Measurements from ENCODE around the gene SLC35E1. TPM values are rescaled to one million over a fixed set of nuclear protein-coding genes. Genes with fewer than 3 reads are reported as not detected.
"Not testable (repeated sequence)": the region's sequence is repeated elsewhere in the genome, so short reads cannot be mapped to it uniquely, and the experiment has no call there.

SLC35E1 gene
- total RNA-seq, 1 donor from 2014 or later: 48.7 TPM

DNA sequence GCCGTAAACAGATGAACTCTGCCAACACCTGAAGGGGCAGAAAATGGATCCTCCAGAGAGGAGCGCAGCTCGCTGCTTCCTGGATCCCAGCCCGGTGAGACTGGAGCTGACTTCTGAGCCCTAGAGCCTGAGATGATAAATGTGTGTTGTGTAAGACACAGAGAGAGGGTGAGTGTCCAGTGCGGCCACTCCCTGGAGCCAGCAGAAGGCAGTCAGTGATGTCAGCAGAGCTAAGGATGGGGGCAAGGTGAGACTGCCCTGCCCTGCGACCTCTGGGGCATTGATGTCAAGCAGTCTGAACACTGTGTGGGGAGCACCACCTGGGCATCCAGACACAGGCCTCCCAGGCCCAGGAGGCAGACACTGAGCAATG lies 9.7 kb upstream of the SLC35E1 start:
- no peak for DNase-seq (ENCODE audit: low spot score)

- no peak for DNase-seq (ENCODE audit: low spot score)
Observed at GRCh38 chr19:16581145-16581970, 9.1 kb upstream of the SLC35E1 start.

DNA sequence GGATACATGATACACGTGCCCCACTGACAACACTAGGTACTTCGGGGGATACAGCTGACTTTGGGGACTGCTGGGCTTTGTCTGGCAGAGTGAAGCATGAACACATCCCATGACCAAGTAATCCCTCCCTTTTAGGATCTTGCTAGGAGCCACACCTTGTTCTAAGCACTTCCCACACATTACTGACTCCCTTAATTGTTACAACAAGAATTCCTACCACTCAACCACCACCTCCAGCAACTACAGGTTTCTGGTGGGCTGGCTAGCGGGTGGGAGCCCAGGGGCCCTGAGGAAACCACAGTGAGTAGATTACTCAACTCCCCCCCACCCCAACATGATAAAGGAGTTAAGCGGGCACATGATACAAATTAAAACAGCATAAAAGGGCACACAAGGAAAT lies 7.2 kb upstream of the SLC35E1 start:
- DNase-seq (ENCODE audit: low spot score): no peak

DNA sequence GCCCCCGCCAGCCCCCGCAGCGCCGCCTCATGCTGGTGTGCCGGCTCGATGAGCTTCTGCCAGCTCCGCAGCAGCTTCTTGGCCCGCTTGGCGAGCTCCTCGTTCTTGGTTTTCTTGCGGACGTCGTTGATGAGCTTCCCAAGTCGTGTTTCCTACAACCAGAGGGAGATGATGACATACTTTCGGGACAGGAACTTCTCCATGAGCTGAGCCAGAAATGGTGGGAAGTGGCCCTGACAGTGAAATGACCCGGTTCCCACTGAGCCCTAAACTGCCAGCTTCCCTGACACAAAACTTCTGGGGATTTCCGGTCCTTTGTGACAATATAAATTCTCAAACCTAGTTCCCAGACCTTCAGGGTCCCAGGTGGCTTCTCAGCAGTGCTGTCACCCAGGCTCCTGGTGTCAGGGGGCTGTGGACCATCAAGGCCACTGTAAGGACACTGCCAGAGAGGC lies 5.3 kb upstream of the SLC35E1 start:
- no peak for DNase-seq (ENCODE audit: low spot score)

GRCh38 chr19:16576690-16577530 lies 4.7 kb upstream of the SLC35E1 start:
- DNase-seq (ENCODE audit: low spot score): no peak

DNA sequence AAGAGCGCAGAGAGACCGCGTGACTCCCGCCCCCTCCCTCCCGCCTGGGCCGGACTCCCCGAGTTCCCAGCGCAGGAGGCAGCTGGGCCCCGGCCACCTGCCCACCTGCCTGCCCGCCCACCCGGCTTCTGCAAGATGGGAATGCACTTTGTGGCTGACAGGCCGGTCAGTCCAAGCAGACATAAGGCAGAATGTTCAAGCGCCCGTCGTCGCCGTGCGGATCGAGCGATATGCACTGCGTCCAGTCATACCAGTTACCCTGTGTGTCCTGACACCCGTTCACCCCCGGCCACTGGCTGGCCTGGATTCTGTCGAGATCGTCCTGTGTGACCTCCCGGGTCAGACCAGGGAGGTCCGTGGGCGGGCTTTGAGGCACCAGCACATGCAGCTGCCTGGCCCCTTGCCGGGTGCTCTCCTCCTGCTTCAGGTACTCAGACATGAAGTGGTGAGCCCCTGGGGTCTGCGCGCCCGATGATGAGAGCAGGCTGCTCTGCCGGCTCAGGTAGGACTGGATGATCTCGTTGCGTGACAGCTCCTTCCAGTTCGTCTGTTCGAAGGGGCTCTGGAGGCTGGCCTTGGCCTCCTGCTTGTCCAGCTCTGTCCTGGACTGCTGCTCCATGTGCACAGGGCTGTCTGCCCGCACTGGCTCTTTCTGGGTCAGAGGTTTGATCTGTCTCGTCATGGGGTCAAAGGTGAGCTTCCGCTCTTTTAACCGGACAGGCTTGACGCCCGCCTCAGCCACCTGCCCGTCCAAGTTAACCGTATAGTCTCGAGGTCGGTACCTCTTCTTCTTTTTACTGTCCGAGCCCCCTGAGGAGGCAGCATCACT lies 3.9 kb upstream of the SLC35E1 start:
- DNase-seq (ENCODE audit: low spot score): no peak

DNA sequence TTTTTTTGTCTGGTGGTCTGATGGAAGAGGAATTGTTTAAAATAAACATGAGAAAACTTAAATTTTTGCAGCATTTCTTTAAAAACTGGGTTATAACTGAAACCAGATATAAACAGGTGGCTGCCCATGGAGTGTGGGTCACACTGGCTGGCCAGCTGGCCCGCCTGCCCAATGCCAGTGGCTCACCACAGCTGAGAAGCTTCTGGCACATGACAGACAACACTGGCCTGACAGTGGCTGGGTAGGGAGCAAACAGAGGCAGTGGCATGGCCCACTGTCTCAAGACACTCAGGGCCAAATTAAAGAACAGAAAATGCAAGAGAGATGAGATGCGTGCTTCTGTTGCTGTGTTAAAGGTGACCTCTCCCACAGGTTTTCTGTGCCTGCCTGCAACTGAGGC lies 3.1 kb upstream of the SLC35E1 start:
- no peak for DNase-seq (ENCODE audit: low spot score)

GRCh38 chr19:16573925-16574324 lies 1.7 kb upstream of the SLC35E1 start:
- DNase-seq (ENCODE audit: low spot score): no peak

DNA sequence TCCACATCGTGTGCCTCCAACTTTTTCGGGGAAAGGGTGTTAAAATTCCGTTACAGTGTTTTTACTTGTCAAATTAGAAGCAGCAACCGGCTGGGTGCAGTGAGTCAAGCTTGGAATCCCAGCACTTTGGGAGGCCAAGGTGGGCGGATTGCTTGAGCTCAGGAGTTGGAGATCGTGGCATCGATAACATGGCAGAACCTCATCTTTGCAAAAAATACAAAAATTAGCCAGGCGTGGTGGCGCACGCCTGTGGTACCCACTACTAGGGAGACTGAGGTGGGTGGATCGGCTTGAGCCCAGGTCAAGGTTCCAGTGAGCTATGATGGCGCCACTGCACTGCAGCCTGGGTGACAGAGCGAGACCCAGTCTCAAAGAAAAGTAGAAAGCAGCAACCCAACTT lies 1.1 kb upstream of the SLC35E1 start:
- no peak for DNase-seq (ENCODE audit: low spot score)

GRCh38 chr19:16571822-16572331 lies 338 bp downstream of the SLC35E1 start:
- no peak for DNase-seq (ENCODE audit: low spot score)

DNA sequence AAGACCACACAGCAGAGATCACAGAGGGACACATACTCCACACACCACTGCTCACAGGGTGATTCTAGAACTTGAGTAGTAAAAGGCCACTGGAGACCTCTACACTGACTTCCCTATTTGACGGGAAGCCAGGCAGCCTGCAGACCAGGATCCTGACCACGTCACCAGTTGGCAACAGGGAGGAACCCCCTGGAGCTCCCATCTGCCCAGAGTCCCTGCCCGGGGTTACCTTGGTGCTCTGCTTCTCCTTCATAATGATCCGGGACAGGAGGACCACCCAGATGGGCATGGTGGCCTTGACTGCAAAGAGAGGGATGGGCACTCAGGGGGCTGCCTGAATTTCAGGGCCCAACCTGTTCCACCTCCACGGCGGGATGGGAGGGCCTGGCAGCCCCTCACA lies 932 bp downstream of the SLC35E1 start:
- no peak for DNase-seq (ENCODE audit: low spot score)

GRCh38 chr19:16569609-16570320 lies 2.5 kb downstream of the SLC35E1 start:
- no peak for DNase-seq (ENCODE audit: low spot score)

- no peak for DNase-seq (ENCODE audit: low spot score)
Observed at GRCh38 chr19:16566702-16567101, 5.5 kb downstream of the SLC35E1 start.

DNA sequence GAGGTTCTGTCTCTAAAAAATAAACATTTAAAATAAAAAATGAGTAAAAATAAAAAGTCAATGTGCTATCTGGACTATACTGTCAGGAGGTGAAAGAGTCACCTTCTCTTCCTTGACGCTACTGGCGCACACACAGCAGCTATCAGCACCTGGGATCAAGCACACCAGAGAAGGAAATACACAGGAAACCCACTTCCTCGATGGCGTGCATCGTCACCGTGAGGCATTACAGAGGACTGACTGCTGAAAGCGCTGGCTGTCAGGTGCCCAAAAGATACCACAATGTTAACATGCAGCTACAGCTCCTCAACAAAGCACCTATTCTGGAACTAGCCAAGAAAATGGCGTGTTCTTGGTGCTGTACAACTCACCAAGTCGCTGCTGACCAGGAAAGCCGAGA lies 6.1 kb downstream of the SLC35E1 start:
- DNase-seq (ENCODE audit: low spot score): no peak

GRCh38 chr19:16564842-16565241 lies 7.4 kb downstream of the SLC35E1 start:
- DNase-seq (ENCODE audit: low spot score): no peak

GRCh38 chr19:16562608-16563025 lies 9.6 kb downstream of the SLC35E1 start:
- no peak for DNase-seq (ENCODE audit: low spot score)

- no peak for DNase-seq (ENCODE audit: low spot score)
Observed at GRCh38 chr19:16561382-16561781, 10.8 kb downstream of the SLC35E1 start.

GRCh38 chr19:16559780-16560276 lies 12.4 kb downstream of the SLC35E1 start:
- DNase-seq (ENCODE audit: low spot score): no peak

DNA sequence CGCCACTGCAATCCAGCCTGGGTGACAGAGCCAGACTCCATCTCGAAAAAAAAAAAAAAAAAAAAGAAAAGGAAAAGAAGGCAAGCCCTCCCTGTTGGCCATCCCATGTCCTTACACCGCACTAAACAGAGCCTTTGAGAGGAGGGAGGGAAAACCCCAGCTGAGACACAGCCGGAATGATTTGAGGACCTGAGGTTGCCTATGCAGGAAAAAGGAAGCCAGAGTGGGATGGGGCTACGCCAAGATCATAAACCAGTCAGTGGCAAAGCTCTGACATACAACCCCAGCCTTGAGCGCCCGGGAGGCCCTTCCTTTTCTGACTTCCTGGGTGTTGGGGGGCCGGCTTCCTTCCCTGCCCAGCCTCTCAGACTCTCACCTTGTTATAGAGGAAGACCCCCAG lies 17.4 kb downstream of the SLC35E1 start:
- no peak for DNase-seq (ENCODE audit: low spot score)

DNA sequence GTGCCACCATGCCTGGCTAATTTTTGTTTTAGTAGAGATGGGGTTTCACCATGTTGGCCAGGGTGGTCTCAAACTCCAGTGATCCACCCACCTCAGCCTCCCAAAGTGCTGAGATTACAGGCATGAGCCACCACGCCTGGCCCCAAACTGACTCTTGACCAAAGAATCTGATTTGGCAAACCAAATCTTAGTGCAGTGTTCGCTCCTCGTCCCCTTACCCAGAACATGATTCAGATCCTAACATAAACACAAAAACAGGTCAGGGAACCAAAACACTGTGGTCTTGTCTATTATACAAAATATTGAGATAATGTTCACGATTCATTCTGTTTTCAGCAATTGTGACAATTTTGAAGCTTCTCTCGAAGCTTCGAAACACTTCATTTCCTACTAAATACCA lies 20.3 kb downstream of the SLC35E1 start:
- DNase-seq (ENCODE audit: low spot score): not testable (repeated sequence)

Measured in mesenteric fat pad (tissue), 1 donor.